ENCODE results near the gene MOCS1.
"Not testable (repeated sequence)": the region's sequence is repeated elsewhere in the genome, so short reads cannot be mapped to it uniquely, and the experiment has no call there.

Gene MOCS1

GRCh38 chr6:39934131-39934757 lies at the start of gene MOCS1:
MOCS1 (minus strand) TSS chr6:39934462; CDS start chr6:39934417, 45 bp downstream.
- no peak for DNase-seq

- no peak for DNase-seq
Observed at GRCh38 chr6:39984051-39984450, 49.8 kb upstream of the MOCS1 start.

GRCh38 chr6:39983193-39983592 lies 48.9 kb upstream of the MOCS1 start:
- no peak for DNase-seq

- DNase-seq: no peak
Observed at GRCh38 chr6:39982720-39983119, 48.5 kb upstream of the MOCS1 start.

- DNase-seq: peak; percentile 6
Observed at GRCh38 chr6:39980839-39981580, 46.7 kb upstream of the MOCS1 start.

- no peak for DNase-seq
Observed at GRCh38 chr6:39979461-39980328, 45.4 kb upstream of the MOCS1 start.

- no peak for DNase-seq
Observed at GRCh38 chr6:39978240-39978639, 44.0 kb upstream of the MOCS1 start.

GRCh38 chr6:39973661-39974060 lies 39.4 kb upstream of the MOCS1 start:
- no peak for DNase-seq

GRCh38 chr6:39972717-39973116 lies 38.5 kb upstream of the MOCS1 start:
- not testable (repeated sequence) for DNase-seq

GRCh38 chr6:39971131-39971530 lies 36.9 kb upstream of the MOCS1 start:
- DNase-seq: not testable (repeated sequence)

- DNase-seq: no peak
Observed at GRCh38 chr6:39965751-39966150, 31.5 kb upstream of the MOCS1 start.

- no peak for DNase-seq
Observed at GRCh38 chr6:39964530-39964929, 30.3 kb upstream of the MOCS1 start.

- DNase-seq: no peak
Observed at GRCh38 chr6:39964094-39964493, 29.8 kb upstream of the MOCS1 start.

- no peak for DNase-seq
Observed at GRCh38 chr6:39962831-39963230, 28.6 kb upstream of the MOCS1 start.

GRCh38 chr6:39961178-39961577 lies 26.9 kb upstream of the MOCS1 start:
- DNase-seq: no peak

- DNase-seq: no peak
Observed at GRCh38 chr6:39958947-39959346, 24.7 kb upstream of the MOCS1 start.

GRCh38 chr6:39956936-39957335 lies 22.7 kb upstream of the MOCS1 start:
- DNase-seq: no peak

- DNase-seq: no peak
Observed at GRCh38 chr6:39953076-39953618, 18.9 kb upstream of the MOCS1 start.

GRCh38 chr6:39952167-39952566 lies 17.9 kb upstream of the MOCS1 start:
- DNase-seq: no peak

- DNase-seq: no peak
Observed at GRCh38 chr6:39951716-39952115, 17.5 kb upstream of the MOCS1 start.

- no peak for DNase-seq
Observed at GRCh38 chr6:39951191-39951590, 16.9 kb upstream of the MOCS1 start.

- DNase-seq: no peak
Observed at GRCh38 chr6:39950125-39950720, 16.0 kb upstream of the MOCS1 start.

- DNase-seq: no peak
Observed at GRCh38 chr6:39948199-39948791, 14.0 kb upstream of the MOCS1 start.
